Effector CD4-positive, alpha-beta T cell (primary cell): Measurements from ENCODE around the gene SRM.
"Not testable (repeated sequence)": the region's sequence is repeated elsewhere in the genome, so short reads cannot be mapped to it uniquely, and the experiment has no call there.

Experiments
- DNase-seq: peaks from one replicate; pipeline ENCODE4 v3.0.0-alpha.2; 2020

SRM gene

GRCh38 chr1:11044086-11044848, 15.6 kb downstream of the SRM start:
- no peak for DNase-seq

GRCh38 chr1:11042995-11043874, 16.6 kb downstream of the SRM start:
- no peak for DNase-seq

GRCh38 chr1:11042065-11042464, 17.8 kb downstream of the SRM start:
- no peak for DNase-seq

- no peak for DNase-seq
Observed at GRCh38 chr1:11041048-11041447, 18.8 kb downstream of the SRM start.

- not testable (repeated sequence) for DNase-seq
Observed at GRCh38 chr1:11040105-11040429, 19.8 kb downstream of the SRM start.

GRCh38 chr1:11039351-11040104, 20.3 kb downstream of the SRM start:
- DNase-seq = no peak

- peak; percentile 89 for DNase-seq
Observed at GRCh38 chr1:11037740-11038182, 22.1 kb downstream of the SRM start.

GRCh38 chr1:11037019-11037739, 22.6 kb downstream of the SRM start:
- not testable (repeated sequence) for DNase-seq

GRCh38 chr1:11031624-11032262, 28.1 kb downstream of the SRM start:
- no peak for DNase-seq

GRCh38 chr1:11030865-11031264, 29.0 kb downstream of the SRM start:
- DNase-seq = no peak

GRCh38 chr1:11028018-11028417, 31.8 kb downstream of the SRM start:
- no peak for DNase-seq

GRCh38 chr1:11027316-11027715, 32.5 kb downstream of the SRM start:
- DNase-seq = no peak

GRCh38 chr1:11026903-11027302, 32.9 kb downstream of the SRM start:
- DNase-seq = no peak

GRCh38 chr1:11026052-11026451, 33.8 kb downstream of the SRM start:
- DNase-seq = no peak

GRCh38 chr1:11025618-11026017, 34.2 kb downstream of the SRM start:
- DNase-seq = no peak

GRCh38 chr1:11024874-11025203, 35.0 kb downstream of the SRM start:
- no peak for DNase-seq

- DNase-seq = no peak
Observed at GRCh38 chr1:11024154-11024873, 35.5 kb downstream of the SRM start.

GRCh38 chr1:11023201-11023600, 36.6 kb downstream of the SRM start:
- no peak for DNase-seq

- DNase-seq = no peak
Observed at GRCh38 chr1:11019971-11020370, 39.8 kb downstream of the SRM start.

- DNase-seq = not testable (repeated sequence)
Observed at GRCh38 chr1:11019358-11019757, 40.5 kb downstream of the SRM start.

GRCh38 chr1:11013160-11013531, 46.7 kb downstream of the SRM start:
- DNase-seq = no peak
